Psoas muscle (tissue), 8 donors: ENCODE data around the gene CHAD. TPM values are rescaled to one million over a fixed set of nuclear protein-coding genes. Genes with fewer than 3 reads are reported as not detected.

Source experiments
- ATAC-seq, 4 donors: fragments of 200-7000 bp; cut with Tn5 transposase; one replicate each; pipeline ENCODE4 v1.9.1; 2020; ENCODE audit warnings: moderate library complexity in 3 of 4, mild to moderate bottlenecking in 2 of 4
- DNase-seq, 2 donors: peaks; one replicate each; pipeline ENCODE4 v3.0.0-alpha.2; 2020
- H3K27ac ChIP-seq: fragments of 200-600 bp; one replicate; pipeline ENCODE4 v1.8.0; 2022
- H3K27me3 ChIP-seq, 3 donors: fragments of 200-600 bp in 1 of 3; one replicate each; pipeline versions ENCODE4 v1.6.1 to v1.8.0; 2013 to 2022; ENCODE audit warnings: low read length in 2 of 3, mild to moderate bottlenecking in 2 of 3, moderate library complexity in 1 of 3; ENCODE audit not compliant: insufficient read depth in 3 of 3
- H3K36me3 ChIP-seq, 2 donors: fragments of 200-600 bp in 1 of 2; one replicate each; pipeline versions ENCODE4 v1.6.1 to v1.8.0; 2013 to 2022; ENCODE audit warnings: low read depth in 1 of 2, mild to moderate bottlenecking in 1 of 2, moderate library complexity in 1 of 2; ENCODE audit not compliant: insufficient read depth in 1 of 2
- H3K4me1 ChIP-seq: fragments of 200-600 bp; one replicate; pipeline ENCODE4 v1.8.0; 2022
- H3K4me3 ChIP-seq: fragments of 200-600 bp; one replicate; pipeline ENCODE4 v1.8.0; 2022; ENCODE audit warnings: mild to moderate bottlenecking
- H3K9me3 ChIP-seq: fragments of 200-600 bp; one replicate; pipeline ENCODE4 v1.8.0; 2022
- WGBS, 3 donors: extraction: QIAGEN DNeasy Blood & Tissue Kit; methylation state at CpG; one replicate each; pipeline versions ENCODE4 v1.1.6 to v1.1.7; 2013; 5-methylcytosine and 5-hydroxymethylcytosine counted together
- intact Hi-C, 2 donors: fragments of 100-400 bp; cut with DNase I; formaldehyde crosslinking; loops; one replicate each; pipeline versions ENCODE4 v1.11.0 to v1.14.2; 2022
- polyA plus RNA-seq, 3 donors: library from polyadenylated mRNA; stranded (reverse); fragments of 200-250 nt; gene quantifications; one replicate each; pipeline ENCODE4 v1.2.3, GENCODE V29; 2013
- total RNA-seq, 4 donors: library from RNA; stranded (reverse); fragmentation: NEBNext Ultra II Directional in 2 of 4; extraction: Animal tissue kit (Norgen Biotek cat#: 25700) in 2 of 4; gene quantifications; one replicate each; pipeline versions ENCODE4 v1.2.1 to v1.2.4, GENCODE V29; 2021 to 2023
- TF ChIP-seq, protein P1 (sequence below): fragments of 200-600 bp; IDR thresholded peaks from one replicate; pipeline ENCODE4 v1.8.0; 2022; ENCODE audit warnings: antibody characterized with exemption
- donor health status: healthy with polysubstance abuse.
- donor health status: DM: no; HTN: no; CAD: no; lungs with moderate emphysema.
- donor health status: Bipolar disorder and iron deficiency.
- donor health status: healthy.
- donor health status: DM: yes; HTN: yes; CAD: no.
- donor health status: DM: no; HTN: no; CAD: no.
- donor health status: DM: no; HTN: no; CAD: no.
- donor health status: DM: yes; HTN: yes; CAD: no.

CHAD gene
- total and polyA plus RNA-seq, 7 donors, result 0.09 to 0.76 (median 0.42) TPM; not detected in 2

GRCh38 chr17:50443505-50443974, 25.1 kb downstream of the CHAD start:
- intact Hi-C loops, result no loop called here

DNA sequence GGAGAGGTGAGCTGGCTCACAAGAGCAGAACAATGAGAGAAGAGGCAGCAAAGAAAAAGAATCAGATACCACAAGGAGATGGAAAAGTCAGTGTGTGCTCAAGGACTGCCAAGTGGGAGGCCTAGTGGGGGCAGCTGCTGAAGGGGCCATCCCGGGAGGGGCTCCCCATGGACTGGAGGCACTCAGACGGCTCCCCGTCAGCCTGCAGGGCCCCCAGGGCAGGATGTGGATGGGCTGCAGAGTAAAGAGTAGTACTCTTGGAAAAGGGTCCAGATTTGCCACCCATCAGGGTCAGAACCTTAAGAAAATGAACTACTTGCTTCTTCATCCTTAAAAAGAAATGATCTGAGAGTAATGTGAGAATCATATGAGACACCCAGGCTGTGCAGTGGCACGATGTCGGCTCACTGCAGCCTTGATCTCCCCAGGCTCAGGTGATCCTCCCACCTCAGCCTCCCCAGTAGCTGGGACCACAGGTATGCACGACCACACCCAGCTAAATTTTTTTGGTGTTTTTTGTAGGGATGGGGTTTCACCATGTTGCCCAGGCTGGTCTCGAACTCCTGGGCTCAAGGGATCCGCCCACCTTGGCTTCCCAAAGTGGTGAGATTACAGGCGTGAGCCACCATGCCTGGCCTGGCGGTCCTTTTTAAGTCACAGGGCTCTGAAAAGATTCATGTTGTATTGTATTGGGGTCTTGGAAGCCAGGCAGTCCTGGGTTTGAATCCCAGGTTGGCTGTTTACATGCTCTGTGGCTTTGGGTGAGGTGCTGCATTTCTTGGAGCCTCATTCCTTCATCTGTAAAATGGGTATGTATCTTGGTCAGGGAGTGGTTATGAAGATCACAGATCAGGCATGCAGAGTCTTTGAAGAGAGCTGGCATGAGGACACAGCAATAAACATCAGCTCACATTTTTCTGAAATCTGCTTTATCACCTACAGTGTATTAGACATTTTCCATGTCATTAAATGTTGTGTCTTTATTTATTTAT, 27.5 kb downstream of the CHAD start:
- ATAC-seq, result no peak
- Histone ChIP-seq H3K4me1 (peaks cover 28% of the 10 kb centered on the region), H3K36me3 (no peaks in the 10 kb centered on the region), H3K27ac (peak overlapping the region; percentile 63), H3K4me3 (no peak overlapping the region), H3K9me3 (no peaks in the 10 kb centered on the region), H3K27me3 (no peaks in the 10 kb centered on the region)
- TF ChIP-seq, protein P1, sequence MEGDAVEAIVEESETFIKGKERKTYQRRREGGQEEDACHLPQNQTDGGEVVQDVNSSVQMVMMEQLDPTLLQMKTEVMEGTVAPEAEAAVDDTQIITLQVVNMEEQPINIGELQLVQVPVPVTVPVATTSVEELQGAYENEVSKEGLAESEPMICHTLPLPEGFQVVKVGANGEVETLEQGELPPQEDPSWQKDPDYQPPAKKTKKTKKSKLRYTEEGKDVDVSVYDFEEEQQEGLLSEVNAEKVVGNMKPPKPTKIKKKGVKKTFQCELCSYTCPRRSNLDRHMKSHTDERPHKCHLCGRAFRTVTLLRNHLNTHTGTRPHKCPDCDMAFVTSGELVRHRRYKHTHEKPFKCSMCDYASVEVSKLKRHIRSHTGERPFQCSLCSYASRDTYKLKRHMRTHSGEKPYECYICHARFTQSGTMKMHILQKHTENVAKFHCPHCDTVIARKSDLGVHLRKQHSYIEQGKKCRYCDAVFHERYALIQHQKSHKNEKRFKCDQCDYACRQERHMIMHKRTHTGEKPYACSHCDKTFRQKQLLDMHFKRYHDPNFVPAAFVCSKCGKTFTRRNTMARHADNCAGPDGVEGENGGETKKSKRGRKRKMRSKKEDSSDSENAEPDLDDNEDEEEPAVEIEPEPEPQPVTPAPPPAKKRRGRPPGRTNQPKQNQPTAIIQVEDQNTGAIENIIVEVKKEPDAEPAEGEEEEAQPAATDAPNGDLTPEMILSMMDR, result no peak
- no peak for DNase-seq
- 62 to 73% (median 71%) methylated on average over 10 of the region's 10 CpGs for WGBS, 3 donors
- intact Hi-C loops, result no loop called here

More at GRCh38 chr17:50443505-50443974, 25.1 kb downstream of the CHAD start:
- ATAC-seq, result peak; percentile 82 to 91 (median 86)
- WGBS, 3 donors, result 17 to 21% (median 18%) methylated on average over 3 of the region's 3 CpGs
- DNase-seq, result peak in 1 of 2 donors; percentile 62
- Histone ChIP-seq H3K4me1 (peaks cover 38% of the 10 kb centered on the region), H3K9me3 (no peaks in the 10 kb centered on the region), H3K36me3 (no peaks in the 10 kb centered on the region), H3K4me3 (peak overlapping the region; percentile 53), H3K27ac (peak overlapping the region; percentile 86), H3K27me3 (no peaks in the 10 kb centered on the region)
- TF ChIP-seq, protein P1, result no peak

DNA sequence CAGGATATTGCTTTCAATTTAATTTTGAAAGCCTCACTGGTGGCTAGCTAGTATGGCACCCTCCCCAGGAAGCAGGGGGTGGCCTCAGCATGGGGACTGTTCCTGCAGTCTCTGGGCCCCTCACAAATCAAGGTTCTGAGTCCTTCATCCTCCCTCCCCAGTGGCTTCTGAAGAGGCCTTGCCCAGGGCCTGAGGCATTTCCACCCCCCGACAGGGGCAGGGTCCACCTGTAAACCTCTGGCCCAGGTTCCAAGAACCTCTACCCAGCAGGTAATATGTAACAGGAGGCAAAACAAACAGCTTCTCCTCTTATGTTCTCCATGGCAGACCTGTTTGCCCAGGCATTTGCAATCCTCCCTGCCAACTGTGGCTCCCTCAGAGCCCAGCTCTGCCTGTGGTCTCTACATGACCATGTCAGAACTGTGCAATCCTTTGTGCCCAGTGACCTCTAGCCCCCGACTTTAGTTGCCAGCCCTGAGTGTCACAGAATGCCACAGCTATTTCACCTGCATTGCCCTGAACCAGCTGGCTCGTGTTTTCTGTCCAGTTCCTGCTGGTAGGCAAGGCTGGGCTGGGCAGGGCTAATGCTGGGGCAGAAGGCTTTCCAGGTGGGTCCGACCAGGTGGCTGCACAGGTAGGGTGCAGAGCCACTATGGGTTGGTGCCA, 28.4 kb downstream of the CHAD start:
- TF ChIP-seq, protein P1, result no peak
- intact Hi-C loops, result no loop called here
- DNase-seq, result no peak
- Histone ChIP-seq H3K4me3 (no peak overlapping the region), H3K4me1 (peaks cover 22% of the 10 kb centered on the region), H3K36me3 (peaks cover 0 to 5% of the 10 kb centered on the region in 2 donors), H3K27ac (peak overlapping the region; percentile 63), H3K9me3 (no peaks in the 10 kb centered on the region), H3K27me3 (no peaks in the 10 kb centered on the region)
- WGBS, 3 donors, result 35 to 43% (median 37%) methylated on average over 4 of the region's 4 CpGs
- ATAC-seq, result peak in 3 of 4 donors; percentile 61 to 64 (median 64)

DNA sequence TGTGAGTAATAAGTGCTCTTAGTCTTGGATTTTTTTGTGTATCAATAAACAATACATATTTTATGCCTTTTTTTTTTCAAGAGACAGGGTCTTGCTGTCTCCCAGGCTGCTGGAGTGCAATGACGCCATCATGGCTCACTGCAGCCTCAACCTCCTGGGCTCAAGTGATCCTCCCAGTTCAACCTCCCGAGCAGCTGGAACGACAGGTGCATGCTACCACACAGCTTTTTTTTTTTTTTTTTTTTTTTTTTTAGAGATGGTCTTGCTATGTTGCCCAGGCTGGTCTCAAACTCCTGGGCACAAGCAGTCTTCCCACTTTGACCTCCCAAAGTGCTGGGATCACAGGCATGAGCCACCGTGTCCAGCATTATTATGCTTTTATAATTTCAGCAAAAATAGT, 29.7 kb downstream of the CHAD start:
- TF ChIP-seq, protein P1, result no peak
- Histone ChIP-seq H3K4me3 (no peak overlapping the region), H3K9me3 (no peaks in the 10 kb centered on the region), H3K36me3 (peaks cover 0 to 5% of the 10 kb centered on the region in 2 donors), H3K27me3 (no peaks in the 10 kb centered on the region), H3K27ac (no peak overlapping the region), H3K4me1 (peaks cover 19% of the 10 kb centered on the region)
- DNase-seq (no peak), ATAC-seq (no peak)
- WGBS, 3 donors, result 53 to 88% (median 64%) methylated on average over 4 of the region's 4 CpGs
- intact Hi-C loops, result no loop called here
